Right lobe of liver (tissue), 4 donors: Measurements from ENCODE around the gene NT5C1A.

Experiments used
- CTCF ChIP-seq, 4 donors: fragments of 200-600 bp in 3 of 4; fragments of 450-650 bp in 1 of 4; IDR thresholded peaks; one replicate each; pipeline versions ENCODE4 v1.5.1 to v1.8.0; 2016 to 2022; ENCODE audit warnings: antibody characterized with exemption in 4 of 4, mild to moderate bottlenecking in 2 of 4
- POLR2A ChIP-seq: fragments of 450-650 bp; IDR thresholded peaks from one replicate; pipeline ENCODE4 v1.6.1; 2017; ENCODE audit warnings: antibody characterized with exemption, mild to moderate bottlenecking
- donor health status: DM: no; HTN: no; CAD: no.
- donor health status: DM: no; HTN: no; CAD: no.
- donor health status: DM: no; HTN: yes; CAD: no.

GRCh38 chr1:39648496-39648895 lies 23.4 kb downstream of the NT5C1A start:
- no peak for TF ChIP-seq CTCF (IDR thresholded peaks at IDR 0.05)
- TF ChIP-seq POLR2A: no peak
